Esophagus squamous epithelium (tissue), 5 donors: Measurements from ENCODE around the gene SLC46A2. TPM values are rescaled to one million over a fixed set of nuclear protein-coding genes. Genes with fewer than 3 reads are reported as not detected.

Source experiments
- DNase-seq: peaks from one replicate; lab custom pipeline; 2025; lab: John Stamatoyannopoulos, UW
- H3K27ac ChIP-seq, 4 donors: fragments of 200-600 bp; sonication (generic); one replicate each; pipeline ENCODE4 v1.5.1; 2016 to 2019; ENCODE audit warnings: mild to moderate bottlenecking in 1 of 4
- H3K27me3 ChIP-seq, 4 donors: fragments of 200-600 bp; sonication (generic); 1 replicate in 3 of 4; 2 replicates in 1 of 4; pipeline versions ENCODE4 v1.5.1 to v1.6.0; 2017 to 2021; ENCODE audit warnings: antibody characterized with exemption in 1 of 4
- H3K36me3 ChIP-seq, 3 donors: fragments of 200-600 bp; sonication (generic); one replicate each; pipeline ENCODE4 v1.5.1; 2016 to 2019
- H3K4me1 ChIP-seq, 3 donors: fragments of 200-600 bp; sonication (generic); one replicate each; pipeline ENCODE4 v1.5.1; 2017 to 2019
- H3K4me3 ChIP-seq, 4 donors: fragments of 200-600 bp; sonication (generic); 1 replicate in 3 of 4; 2 replicates in 1 of 4; pipeline ENCODE4 v1.5.1; 2016 to 2019; ENCODE audit warnings: mild to moderate bottlenecking in 2 of 4, moderate library complexity in 1 of 4
- H3K9me3 ChIP-seq, 3 donors: fragments of 200-600 bp; sonication (generic); one replicate each; pipeline ENCODE4 v1.5.1; 2016 to 2019
- CTCF ChIP-seq, 6 experiments: fragments of 450-650 bp in 4 of 6; fragments of 200-600 bp in 2 of 6; sonication (generic) in 2 of 6; IDR thresholded peaks; one replicate each; pipeline ENCODE4 v1.5.1; 2016 to 2019; ENCODE audit warnings: antibody characterized with exemption in 6 of 6, mild to moderate bottlenecking in 4 of 6, moderate library complexity in 4 of 6
- POLR2A ChIP-seq, 4 donors: fragments of 450-650 bp; IDR thresholded peaks; one replicate each; pipeline ENCODE4 v1.6.1; 2017; ENCODE audit warnings: antibody characterized with exemption in 4 of 4, mild to moderate bottlenecking in 4 of 4, moderate library complexity in 3 of 4
- WGBS, 2 donors: methylation state at CpG; one replicate each; pipeline ENCODE4 v1.1.5; 2018; 5-methylcytosine and 5-hydroxymethylcytosine counted together
- intact Hi-C: fragments of 100-400 bp; cut with DNase I; formaldehyde crosslinking; loops from one replicate; pipeline ENCODE4 v1.15.0; 2022
- total RNA-seq, 4 donors: library from RNA; depleted of rRNA; stranded (reverse); fragments of >200 nt; gene quantifications; one replicate each; pipeline ENCODE4 v1.1.0, GENCODE V29; 2016
- donor health status: DM: yes; HTN: yes; CAD: no.

The SLC46A2 gene
- total RNA-seq, 4 donors from 2014 or later: 0.09 to 1.6 (median 0.57) TPM

GRCh38 chr9:112872019-112872418 is 18.7 kb downstream of the SLC46A2 start:
- Histone ChIP-seq H3K9me3 (no peaks in the 10 kb centered on the region), H3K27me3 (no peaks in the 10 kb centered on the region), H3K36me3 (peaks cover 0 to 39% (median 0%) of the 10 kb centered on the region in 3 donors), H3K27ac (peak overlapping the region in 2 of 4 donors; percentile 11 to 53), H3K4me1 (peaks cover 0 to 30% (median 7%) of the 10 kb centered on the region in 3 donors), H3K4me3 (no peak overlapping the region)
- intact Hi-C loops: no loop called here
- TF ChIP-seq CTCF (IDR thresholded peaks at IDR 0.05): no peak
- no peak for TF ChIP-seq POLR2A (IDR thresholded peaks at IDR 0.05)
- no peak for DNase-seq
- 55 to 64% methylated on average over 3 of the region's 4 CpGs for WGBS, 2 donors

- intact Hi-C loops: no loop called here
- WGBS, 2 donors: 80 to 91% methylated on average over 1 to 6 of the region's 6 CpGs
- Histone ChIP-seq H3K27me3 (no peaks in the 10 kb centered on the region), H3K4me3 (no peak overlapping the region), H3K9me3 (no peaks in the 10 kb centered on the region), H3K27ac (no peak overlapping the region), H3K4me1 (peaks cover 0 to 30% (median 7%) of the 10 kb centered on the region in 3 donors), H3K36me3 (peaks cover 0 to 42% (median 0%) of the 10 kb centered on the region in 3 donors)
- no peak for TF ChIP-seq POLR2A (IDR thresholded peaks at IDR 0.05)
- no peak for TF ChIP-seq CTCF (IDR thresholded peaks at IDR 0.05)
- DNase-seq: no peak
These were observed 20.1 kb downstream of the SLC46A2 start for GRCh38 chr9:112870556-112870955.

GRCh38 chr9:112869917-112870316 is 20.8 kb downstream of the SLC46A2 start:
- Histone ChIP-seq H3K4me3 (no peak overlapping the region), H3K4me1 (peaks cover 0 to 30% (median 7%) of the 10 kb centered on the region in 3 donors), H3K27me3 (no peaks in the 10 kb centered on the region), H3K9me3 (no peaks in the 10 kb centered on the region), H3K36me3 (peaks cover 0 to 40% (median 0%) of the 10 kb centered on the region in 3 donors), H3K27ac (peak overlapping the region in 2 of 4 donors; percentile 38 to 73)
- WGBS, 2 donors: 83 to 85% methylated on average over 5 of the region's 5 CpGs
- intact Hi-C loops: no loop called here
- no peak for TF ChIP-seq CTCF (IDR thresholded peaks at IDR 0.05)
- no peak for TF ChIP-seq POLR2A (IDR thresholded peaks at IDR 0.05)
- DNase-seq: no peak

DNA sequence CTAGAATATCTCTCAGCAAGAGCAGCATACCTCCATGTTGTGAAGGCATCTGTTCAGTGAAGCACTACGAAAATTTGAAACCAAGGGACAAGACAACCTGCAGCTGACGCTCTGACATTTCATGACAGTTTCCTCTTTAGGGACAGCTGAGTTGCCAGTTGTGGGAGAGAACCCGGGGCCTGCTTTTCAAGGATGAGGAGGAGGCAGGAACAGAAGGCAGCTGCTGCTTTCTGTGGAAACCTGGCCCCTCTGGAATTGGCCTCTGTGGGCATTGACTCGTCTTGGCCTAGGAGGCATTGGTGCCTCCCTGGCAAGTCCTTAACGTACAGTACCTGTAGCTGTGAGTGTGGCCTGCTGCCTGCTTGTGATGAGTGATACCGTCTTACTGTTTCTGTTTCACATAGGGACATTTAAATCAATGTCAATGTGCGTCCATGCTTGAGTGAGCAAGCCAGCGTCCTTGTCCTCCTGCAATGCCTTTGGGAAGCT is 21.6 kb downstream of the SLC46A2 start:
- 69 to 100% methylated on average over 3 to 7 of the region's 8 CpGs for WGBS, 2 donors
- intact Hi-C loops: no loop called here
- H3K36me3 ChIP-seq: peaks cover 0 to 48% (median 0%) of the 10 kb centered on the region in 3 donors
- DNase-seq: no peak
- H3K27ac ChIP-seq: peak overlapping the region; percentile 38 to 73 (median 56)
- no peak for TF ChIP-seq CTCF (IDR thresholded peaks at IDR 0.05)
- TF ChIP-seq POLR2A (IDR thresholded peaks at IDR 0.05): no peak
- H3K4me3 ChIP-seq: no peak overlapping the region
- no peaks in the 10 kb centered on the region for H3K9me3 ChIP-seq
- H3K27me3 ChIP-seq: no peaks in the 10 kb centered on the region
- peaks cover 0 to 30% (median 7%) of the 10 kb centered on the region in 3 donors for H3K4me1 ChIP-seq

DNA sequence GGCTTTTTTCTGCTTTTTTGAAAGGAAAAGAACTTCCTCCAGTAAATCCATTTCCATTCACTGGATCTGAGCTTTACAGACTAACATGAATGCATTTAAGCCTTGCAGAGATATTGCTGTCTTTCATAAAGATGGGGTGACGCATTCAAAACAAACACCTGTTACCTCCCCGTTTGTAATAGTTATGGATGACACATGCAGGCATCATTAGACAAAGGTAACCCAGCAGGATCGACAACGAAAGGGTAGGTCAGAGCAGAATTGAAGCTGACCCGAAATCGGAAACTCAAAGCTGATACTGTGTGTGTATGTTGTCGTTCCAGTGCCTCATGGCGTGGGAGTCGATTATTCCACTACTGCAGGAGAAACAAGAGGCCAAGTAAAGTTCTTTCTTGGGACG is 22.2 kb downstream of the SLC46A2 start:
- TF ChIP-seq POLR2A (IDR thresholded peaks at IDR 0.05) (no peak), CTCF (IDR thresholded peaks at IDR 0.05) (no peak)
- Histone ChIP-seq H3K9me3 (no peaks in the 10 kb centered on the region), H3K27ac (peak overlapping the region; percentile 61 to 79 (median 62)), H3K4me3 (no peak overlapping the region), H3K36me3 (peaks cover 0 to 51% (median 0%) of the 10 kb centered on the region in 3 donors), H3K27me3 (no peaks in the 10 kb centered on the region), H3K4me1 (peaks cover 0 to 30% (median 7%) of the 10 kb centered on the region in 3 donors)
- 83 to 88% methylated on average over 9 to 10 of the region's 10 CpGs for WGBS, 2 donors
- intact Hi-C loops: no loop called here
- no peak for DNase-seq
